C4-2B (cell line): Measurements from ENCODE around the gene TMIGD2.

ENCODE experiments used
- H3K27ac ChIP-seq: fragments of 450-650 bp; 2 replicates; pipeline ENCODE4 v1.5.1; 2017
- ZFX ChIP-seq: fragments of 450-650 bp; IDR thresholded peaks from 2 replicates; pipeline ENCODE4 v1.6.1; 2017
- TF ChIP-seq, protein P1 (sequence below): fragments of 450-650 bp; conservative IDR thresholded peaks from 2 replicates; pipeline ENCODE4 v1.5.1; 2017; ENCODE audit warnings: mild to moderate bottlenecking

TMIGD2 gene

DNA sequence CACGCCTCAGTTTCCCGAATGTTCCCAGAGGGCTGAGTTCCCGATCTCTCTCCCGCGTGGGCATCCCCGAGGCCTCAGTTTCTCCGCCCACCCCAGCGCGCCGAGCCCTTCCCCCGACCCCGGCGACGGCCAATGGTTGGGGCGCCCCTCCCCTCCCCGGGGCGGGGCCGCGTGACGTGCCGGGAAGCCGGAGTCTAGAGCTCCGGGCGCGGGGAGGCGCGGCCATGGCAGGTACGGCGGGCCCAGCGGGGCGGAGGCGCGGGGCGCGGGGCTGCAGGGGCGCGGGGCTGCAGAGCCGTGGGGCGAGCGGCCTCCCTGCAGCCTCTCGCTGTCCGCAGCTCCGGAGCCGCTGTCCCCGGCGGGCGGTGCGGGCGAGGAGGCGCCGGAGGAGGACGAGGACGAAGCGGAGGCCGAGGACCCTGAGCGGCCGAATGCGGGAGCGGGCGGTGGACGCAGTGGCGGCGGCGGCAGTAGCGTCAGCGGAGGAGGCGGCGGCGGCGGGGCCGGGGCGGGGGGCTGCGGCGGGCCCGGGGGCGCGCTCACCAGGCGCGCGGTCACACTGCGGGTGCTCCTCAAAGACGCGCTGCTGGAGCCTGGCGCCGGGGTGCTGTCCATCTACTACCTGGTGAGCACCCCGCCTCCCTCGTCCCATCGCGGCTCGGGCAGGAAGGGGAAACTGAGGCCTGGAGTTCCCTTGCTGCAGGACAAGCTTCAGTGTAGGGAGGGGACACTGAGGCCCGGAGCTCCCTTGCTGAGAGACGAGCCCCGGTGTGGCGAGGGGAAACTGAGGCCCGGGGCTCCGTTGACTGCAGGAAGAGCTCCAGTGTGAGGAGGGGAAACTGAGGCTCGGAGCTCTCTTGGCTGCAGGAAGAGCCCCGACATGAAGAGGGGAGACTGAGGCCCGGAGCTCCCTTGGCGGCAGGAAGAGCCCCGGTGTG, 41.5 kb upstream of the TMIGD2 start, which contains the start of gene MPND:
MPND (plus strand) TSS at position 193 of the 938 bp plus-strand sequence; CDS start at position 225, 32 bp downstream.
- peak within 1 kb of the TSS; percentile 76 for H3K27ac ChIP-seq
- peak; percentile 62; the same call in 1 of the 2 replicates for TF ChIP-seq ZFX
- TF ChIP-seq, protein P1, sequence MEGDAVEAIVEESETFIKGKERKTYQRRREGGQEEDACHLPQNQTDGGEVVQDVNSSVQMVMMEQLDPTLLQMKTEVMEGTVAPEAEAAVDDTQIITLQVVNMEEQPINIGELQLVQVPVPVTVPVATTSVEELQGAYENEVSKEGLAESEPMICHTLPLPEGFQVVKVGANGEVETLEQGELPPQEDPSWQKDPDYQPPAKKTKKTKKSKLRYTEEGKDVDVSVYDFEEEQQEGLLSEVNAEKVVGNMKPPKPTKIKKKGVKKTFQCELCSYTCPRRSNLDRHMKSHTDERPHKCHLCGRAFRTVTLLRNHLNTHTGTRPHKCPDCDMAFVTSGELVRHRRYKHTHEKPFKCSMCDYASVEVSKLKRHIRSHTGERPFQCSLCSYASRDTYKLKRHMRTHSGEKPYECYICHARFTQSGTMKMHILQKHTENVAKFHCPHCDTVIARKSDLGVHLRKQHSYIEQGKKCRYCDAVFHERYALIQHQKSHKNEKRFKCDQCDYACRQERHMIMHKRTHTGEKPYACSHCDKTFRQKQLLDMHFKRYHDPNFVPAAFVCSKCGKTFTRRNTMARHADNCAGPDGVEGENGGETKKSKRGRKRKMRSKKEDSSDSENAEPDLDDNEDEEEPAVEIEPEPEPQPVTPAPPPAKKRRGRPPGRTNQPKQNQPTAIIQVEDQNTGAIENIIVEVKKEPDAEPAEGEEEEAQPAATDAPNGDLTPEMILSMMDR = no peak

DNA sequence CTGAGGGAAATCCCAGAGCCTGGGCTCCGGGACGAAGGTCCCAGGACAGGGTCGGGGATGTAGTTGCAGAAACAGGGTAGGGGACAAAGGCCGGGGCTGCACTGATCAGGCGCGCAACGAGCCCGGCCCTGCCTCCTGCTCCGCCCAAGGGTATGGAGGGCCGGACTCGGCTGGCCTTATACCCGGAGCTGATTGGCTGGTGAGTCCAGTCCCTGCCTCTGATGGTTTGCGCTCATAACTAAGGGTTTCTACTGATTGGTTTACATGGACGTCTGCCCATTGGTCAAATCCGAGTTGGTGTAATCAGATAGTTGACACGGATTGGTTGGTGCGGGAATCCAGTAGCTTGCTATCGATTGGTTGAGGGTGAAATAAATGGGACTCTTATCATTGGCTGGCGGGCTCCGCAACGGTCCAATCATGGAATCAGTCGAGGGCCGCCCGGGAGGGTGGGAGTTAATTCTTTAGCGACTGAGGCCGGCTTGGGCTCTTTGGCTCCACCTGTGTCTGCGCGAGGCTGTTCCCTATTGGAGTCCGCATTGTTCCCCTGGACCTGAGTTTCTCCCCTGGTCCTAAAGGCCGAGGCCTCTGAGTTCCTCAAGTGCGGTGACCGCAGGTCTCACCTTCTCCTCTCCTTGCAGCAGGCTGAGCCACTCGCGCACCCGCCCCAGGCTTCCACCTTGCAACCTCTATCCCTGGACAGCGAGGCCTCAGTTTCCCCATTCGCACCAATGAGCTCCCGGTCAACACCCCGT, 40.6 kb upstream of the TMIGD2 start:
- peak overlapping the region; percentile 76 for H3K27ac ChIP-seq
- TF ChIP-seq, protein P1 = no peak
- TF ChIP-seq ZFX = no peak

DNA sequence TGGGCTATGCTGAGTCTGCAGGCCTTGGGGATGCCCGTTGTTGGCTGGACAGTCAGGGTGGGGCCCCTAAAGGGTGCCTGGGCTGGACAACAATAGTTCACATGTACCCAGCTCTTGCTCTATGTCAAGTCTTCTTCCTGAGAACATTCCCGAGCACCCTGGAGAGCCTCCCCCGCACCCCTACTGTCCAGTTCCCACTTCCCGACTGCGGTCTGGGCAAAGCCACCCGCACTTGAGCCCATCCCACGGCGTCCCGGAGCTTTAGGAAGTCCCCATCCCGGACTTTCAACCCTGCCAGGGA, 40.1 kb upstream of the TMIGD2 start:
- TF ChIP-seq, protein P1 = no peak
- TF ChIP-seq ZFX = no peak
- peak overlapping the region; percentile 76 for H3K27ac ChIP-seq

DNA sequence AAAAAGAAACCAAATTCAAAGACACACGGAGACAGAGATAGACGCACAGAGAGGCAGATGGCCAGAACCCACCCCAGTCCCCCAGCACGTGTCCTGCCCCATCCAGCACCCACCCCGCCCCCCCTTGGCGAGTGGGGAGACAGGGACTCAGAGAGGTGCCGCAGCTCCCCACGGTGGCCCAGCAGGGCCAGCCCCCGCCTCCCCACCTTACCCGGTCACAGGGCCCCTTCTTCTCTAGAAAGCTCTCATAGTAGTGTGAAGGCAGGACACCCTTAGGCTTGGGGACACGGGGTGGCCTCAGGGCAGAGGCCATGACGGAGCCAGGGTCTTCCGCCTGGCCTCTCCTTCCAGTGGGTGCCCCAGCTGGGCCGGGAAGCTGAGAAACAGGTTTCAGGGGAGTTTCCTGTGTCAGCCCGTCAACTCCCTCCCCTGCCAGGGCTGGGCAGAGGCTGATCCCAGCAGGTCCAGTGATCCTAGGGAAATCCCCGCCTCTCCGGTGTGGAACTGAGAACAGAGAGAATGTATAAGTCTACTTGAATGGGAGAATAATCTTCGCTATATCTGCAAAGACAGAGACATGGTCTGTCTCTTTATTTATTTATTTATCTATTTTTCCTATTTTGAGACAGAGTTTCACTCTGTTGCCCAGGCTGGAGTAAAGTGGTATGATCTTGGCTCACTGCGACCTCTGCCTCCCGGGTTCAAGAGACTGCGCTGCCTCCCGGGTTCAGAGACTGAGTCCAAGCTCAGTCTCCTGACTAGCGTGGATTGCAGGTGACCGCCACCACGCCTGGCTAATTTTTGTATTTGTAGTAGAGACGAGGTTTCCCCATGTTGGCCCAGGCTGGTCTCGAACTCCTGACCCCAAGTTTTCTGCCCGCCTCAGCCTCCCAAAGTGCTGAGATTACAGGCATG, 36.5 kb upstream of the TMIGD2 start, which contains the start of gene STAP2:
STAP2 (minus strand) TSS at position 387 of the 915 bp plus-strand sequence; CDS start at position 313, 74 bp downstream.
- TF ChIP-seq, protein P1 = no peak
- TF ChIP-seq ZFX = no peak
- H3K27ac ChIP-seq = peak within 1 kb of the TSS; percentile 70

DNA sequence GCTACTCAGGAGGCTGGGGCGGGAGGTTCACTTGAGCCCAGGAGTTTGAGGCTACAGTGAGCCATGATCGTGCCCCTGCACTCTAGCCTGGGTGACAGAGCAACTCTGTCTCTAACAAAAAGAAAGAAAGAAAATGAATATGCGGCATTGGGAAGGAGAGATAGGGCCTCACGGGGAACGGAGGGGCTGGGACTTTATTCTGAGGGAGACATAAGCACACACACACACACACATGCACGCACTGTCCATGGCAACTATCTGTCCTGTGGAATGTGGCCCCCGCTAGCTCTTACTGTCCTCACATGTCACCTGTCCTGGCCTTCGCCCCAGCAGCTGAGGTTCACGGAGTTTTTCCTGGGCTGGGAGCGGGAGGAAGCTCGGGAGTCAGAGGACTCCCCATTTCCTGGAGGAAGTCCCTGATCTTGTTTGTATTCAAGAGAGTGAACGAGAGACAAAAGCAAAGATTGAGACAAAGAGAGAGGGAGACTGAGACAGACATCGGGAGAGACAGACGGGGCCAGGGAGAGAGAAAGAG, 35.8 kb upstream of the TMIGD2 start:
- peak overlapping the region; percentile 70 for H3K27ac ChIP-seq
- TF ChIP-seq, protein P1 = no peak

DNA sequence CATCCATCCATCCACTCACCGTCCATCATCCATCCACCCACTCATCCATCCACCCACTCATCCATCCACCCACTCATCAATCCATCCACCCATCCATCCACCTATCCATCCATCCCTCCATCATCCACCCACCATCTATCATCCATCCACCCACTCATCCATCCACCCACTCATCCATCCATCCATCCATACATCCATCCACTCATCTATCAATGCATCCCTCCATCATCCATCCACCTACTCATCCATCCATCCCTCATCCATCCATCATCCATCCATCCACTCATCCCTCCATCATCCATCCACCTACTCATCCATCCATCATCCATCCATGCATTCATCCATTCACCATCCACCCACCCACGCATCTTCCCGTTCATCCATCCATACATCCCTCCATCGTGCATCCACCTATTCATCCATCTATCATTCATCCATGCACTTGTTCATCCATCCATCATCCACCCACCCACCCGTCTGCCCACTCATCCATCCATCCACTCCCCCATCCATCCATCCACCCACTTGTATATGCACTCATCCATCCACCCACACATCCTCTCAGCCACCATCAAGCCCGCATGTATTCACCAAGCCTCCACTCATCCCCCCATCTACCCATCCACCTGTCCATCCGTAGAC, 32.9 kb upstream of the TMIGD2 start:
- TF ChIP-seq, protein P1 = no peak
- no peak for TF ChIP-seq ZFX
- no peak overlapping the region for H3K27ac ChIP-seq
